ENCODE results near the gene ECE1.

ECE1 gene

GRCh38 chr1:21289700-21290545 is at the start of gene ECE1:
TSS of gene ECE1 (minus strand) at chr1:21290463. CDS start at chr1:21290414, 49 bp downstream.
- in situ Hi-C loops (cut with HindIII; ENCODE audit: low sequenced_read_pairs): no loop called here

- in situ Hi-C loops (cut with HindIII; ENCODE audit: low sequenced_read_pairs): loop anchor here (5.0 kb wide), 1 partner anchor 67 kb away; no protein-coding TSS in a partner anchor
Observed at GRCh38 chr1:21339356-21340229, 49.3 kb upstream of the ECE1 start.

GRCh38 chr1:21338573-21339355 is 48.5 kb upstream of the ECE1 start:
- in situ Hi-C loops (cut with HindIII; ENCODE audit: low sequenced_read_pairs): loop anchor here (5.0 kb wide), 1 partner anchor 66 kb away; no protein-coding TSS in a partner anchor

GRCh38 chr1:21337928-21338572 is 47.8 kb upstream of the ECE1 start:
- in situ Hi-C loops (cut with HindIII; ENCODE audit: low sequenced_read_pairs): loop anchor here (5.0 kb wide), 1 partner anchor 66 kb away; no protein-coding TSS in a partner anchor

GRCh38 chr1:21337454-21337927 is 47.2 kb upstream of the ECE1 start:
- in situ Hi-C loops (cut with HindIII; ENCODE audit: low sequenced_read_pairs): loop anchor here (5.0 kb wide), 1 partner anchor 65 kb away; no protein-coding TSS in a partner anchor

GRCh38 chr1:21337010-21337437 is 46.8 kb upstream of the ECE1 start:
- in situ Hi-C loops (cut with HindIII; ENCODE audit: low sequenced_read_pairs): loop anchor here (5.0 kb wide), 1 partner anchor 65 kb away; no protein-coding TSS in a partner anchor

GRCh38 chr1:21335750-21336224 is 45.5 kb upstream of the ECE1 start:
- in situ Hi-C loops (cut with HindIII; ENCODE audit: low sequenced_read_pairs): loop anchor here (5.0 kb wide), 1 partner anchor 63 kb away; no protein-coding TSS in a partner anchor

GRCh38 chr1:21335088-21335691 is 44.9 kb upstream of the ECE1 start:
- in situ Hi-C loops (cut with HindIII; ENCODE audit: low sequenced_read_pairs): loop anchor here (5.0 kb wide), 1 partner anchor 63 kb away; no protein-coding TSS in a partner anchor

GRCh38 chr1:21334214-21335087 is 44.2 kb upstream of the ECE1 start:
- in situ Hi-C loops (cut with HindIII; ENCODE audit: low sequenced_read_pairs): loop anchor here (5.0 kb wide), 1 partner anchor 62 kb away; no protein-coding TSS in a partner anchor

GRCh38 chr1:21333824-21334213 is 43.6 kb upstream of the ECE1 start:
- in situ Hi-C loops (cut with HindIII; ENCODE audit: low sequenced_read_pairs): no loop called here

- in situ Hi-C loops (cut with HindIII; ENCODE audit: low sequenced_read_pairs): no loop called here
Observed at GRCh38 chr1:21332554-21333311, 42.5 kb upstream of the ECE1 start.

- in situ Hi-C loops (cut with HindIII; ENCODE audit: low sequenced_read_pairs): no loop called here
Observed at GRCh38 chr1:21331752-21332478, 41.7 kb upstream of the ECE1 start.

GRCh38 chr1:21330544-21330943 is 40.3 kb upstream of the ECE1 start:
- in situ Hi-C loops (cut with HindIII; ENCODE audit: low sequenced_read_pairs): no loop called here

GRCh38 chr1:21329209-21329844 is 39.1 kb upstream of the ECE1 start:
- in situ Hi-C loops (cut with HindIII; ENCODE audit: low sequenced_read_pairs): loop anchor here (10.0 kb wide), 1 partner anchor 85 kb away; no protein-coding TSS in a partner anchor

- in situ Hi-C loops (cut with HindIII; ENCODE audit: low sequenced_read_pairs): loop anchor here (10.0 kb wide), 1 partner anchor 83 kb away; no protein-coding TSS in a partner anchor
Observed at GRCh38 chr1:21327566-21328323, 37.5 kb upstream of the ECE1 start.
